GM12878 (cell line): Measurements from ENCODE around the gene ENOX1. TPM values are rescaled to one million over a fixed set of nuclear protein-coding genes. Genes with fewer than 3 reads are reported as not detected.

Source experiments
- ATAC-seq: fragments of 200-7000 bp; cut with Tn5 transposase; 3 replicates; pipeline ENCODE4 v1.9.1; 2020; ENCODE audit warnings: mild to moderate bottlenecking, moderate library complexity
- BruUV-seq: library from RNA; stranded (reverse); fragments of 400-500 nt; replicated peaks from 2 replicates; lab custom pipeline; 2021; lab: Mats Ljungman, UMichigan
- CTCF ChIA-PET: fragments of 300-600 bp; sonication (Branson Sonifier 250); formaldehyde crosslinking; extraction: SDS; loops from one replicate; lab custom pipeline; 2021; ENCODE audit warnings: inconsistent platforms; lab: Yijun Ruan, JAX
- POLR2A ChIA-PET: fragments of 350-600 bp; formaldehyde crosslinking; extraction: SDS; loops from one replicate; lab custom pipeline; 2021; ENCODE audit warnings: inconsistent platforms; lab: Charles Lee
- RAD21 ChIA-PET: fragments of 300-600 bp; sonication (Branson Sonifier 250); formaldehyde crosslinking; loops from one replicate; lab custom pipeline; 2023; ENCODE audit warnings: antibody characterized with exemption; ENCODE audit not compliant: unreplicated experiment; lab: Charles Lee
- SMC1A ChIA-PET: fragments of 300-600 bp; sonication (Branson Sonifier 250); formaldehyde crosslinking; loops from one replicate; lab custom pipeline; 2023; ENCODE audit not compliant: unreplicated experiment, uncharacterized antibody; lab: Charles Lee
- DNase-seq: peaks from one replicate; pipeline ENCODE4 v3.0.0-alpha.2; 2011; ENCODE audit warnings: low read depth, low spot score
- FAIRE-seq: peaks from 3 replicates; lab custom pipeline; 2011; peaks lifted over from hg19 to GRCh38; lab: Jason Lieb, UNC
- H2AFZ ChIP-seq: 2 replicates; pipeline ENCODE4 v1.6.0; 2011; ENCODE audit warnings: low read depth, low read length, control low read depth; ENCODE audit not compliant: control insufficient read depth
- H3K27ac ChIP-seq: 2 replicates; pipeline ENCODE4 v1.5.1; 2011; ENCODE audit warnings: control low read depth; ENCODE audit not compliant: control insufficient read depth, insufficient read depth
- H3K27me3 ChIP-seq, 2 experiments: replicated peaks in 1 of 2; 2 replicates each; pipeline versions ENCODE4 v1.6.0 to v1.6.1; 2011; ENCODE audit warnings: low read length in 1 of 2; ENCODE audit not compliant: control insufficient read depth in 2 of 2, insufficient read depth in 2 of 2
- H3K36me3 ChIP-seq, 2 experiments: 2 replicates each; pipeline ENCODE4 v1.5.1; 2011; ENCODE audit warnings: low read length in 1 of 2; ENCODE audit not compliant: control insufficient read depth in 2 of 2, insufficient read depth in 2 of 2
- H3K4me1 ChIP-seq: 2 replicates; pipeline ENCODE4 v1.6.1; 2011; ENCODE audit warnings: mild to moderate bottlenecking, low read length, moderate library complexity, mixed read lengths; ENCODE audit not compliant: control insufficient read depth, insufficient read depth
- H3K4me2 ChIP-seq: 2 replicates; pipeline ENCODE4 v1.6.0; 2011; ENCODE audit warnings: control low read depth; ENCODE audit not compliant: control insufficient read depth, insufficient read depth
- H3K4me3 ChIP-seq: fragments of 200-600 bp; sonication (generic); 2 replicates; pipeline ENCODE4 v1.5.1; 2016
- H3K79me2 ChIP-seq: 2 replicates; pipeline ENCODE4 v1.6.0; 2011; ENCODE audit warnings: low read length; ENCODE audit not compliant: control insufficient read depth, insufficient read depth
- H3K9ac ChIP-seq: 2 replicates; pipeline ENCODE4 v1.8.0; 2011; ENCODE audit warnings: low read length, control low read depth, mixed read lengths; ENCODE audit not compliant: control insufficient read depth, insufficient read depth
- H3K9me3 ChIP-seq: replicated peaks from 3 replicates; pipeline ENCODE4 v1.5.1; 2011; ENCODE audit warnings: mild to moderate bottlenecking, low read length; ENCODE audit not compliant: control insufficient read depth, insufficient read depth
- H4K20me1 ChIP-seq: 2 replicates; pipeline ENCODE4 v1.6.0; 2011; ENCODE audit not compliant: control insufficient read depth, insufficient read depth
- ASH2L ChIP-seq: fragments of 300-600, 200-600 bp; sonication (generic); IDR thresholded peaks from 2 replicates; pipeline ENCODE4 v1.6.1; 2017; ENCODE audit warnings: low read depth, mild to moderate bottlenecking, borderline replicate concordance
- ATF2 ChIP-seq: IDR thresholded peaks from 2 replicates; pipeline ENCODE4 v1.6.1; 2012; ENCODE audit warnings: low read length, inconsistent platforms
- CEBPB ChIP-seq, 2 experiments: fragments of 150-350 bp in 1 of 2; IDR thresholded peaks; 2 replicates each; pipeline ENCODE4 v1.6.1; 2012 to 2014; ENCODE audit warnings: low read depth in 2 of 2, low read length in 2 of 2, borderline replicate concordance in 1 of 2, inconsistent platforms in 1 of 2
- CHD1 ChIP-seq: IDR thresholded peaks from 2 replicates; pipeline ENCODE4 v1.6.1; 2012; ENCODE audit warnings: low read depth, low read length, improper control_type of control experiment
- CHD2 ChIP-seq: IDR thresholded peaks from 2 replicates; pipeline ENCODE4 v1.6.1; 2011; ENCODE audit warnings: low read depth, low read length, improper control_type of control experiment, borderline replicate concordance
- GABPA ChIP-seq: IDR thresholded peaks from 2 replicates; pipeline ENCODE4 v1.6.1; 2014; ENCODE audit warnings: antibody characterized with exemption, low read depth, mild to moderate bottlenecking, inconsistent platforms
- JUNB ChIP-seq: IDR thresholded peaks from 2 replicates; pipeline ENCODE4 v1.6.1; 2016; ENCODE audit warnings: antibody characterized with exemption, mild to moderate bottlenecking
- MAX ChIP-seq: IDR thresholded peaks from 2 replicates; pipeline ENCODE4 v1.6.1; 2012; ENCODE audit warnings: low read depth, low read length, improper control_type of control experiment
- NFIC ChIP-seq: IDR thresholded peaks from 2 replicates; pipeline ENCODE4 v1.6.1; 2012; ENCODE audit warnings: low read depth, mild to moderate bottlenecking, inconsistent platforms, low read length, moderate library complexity
- PKNOX1 ChIP-seq: fragments of 450-650 bp; IDR thresholded peaks from 2 replicates; pipeline ENCODE4 v1.6.1; 2016; ENCODE audit warnings: mild to moderate bottlenecking
- RFX5 ChIP-seq: IDR thresholded peaks from 2 replicates; pipeline ENCODE4 v1.6.1; 2011; ENCODE audit warnings: low read depth, low read length, improper control_type of control experiment
- TAF1 ChIP-seq: IDR thresholded peaks from 2 replicates; pipeline ENCODE4 v1.6.1; 2011; ENCODE audit warnings: mild to moderate bottlenecking, low read depth, low read length, borderline replicate concordance
- USF2 ChIP-seq: IDR thresholded peaks from 2 replicates; pipeline ENCODE4 v1.6.1; 2011; ENCODE audit warnings: low read depth, low read length, improper control_type of control experiment, borderline replicate concordance
- ZNF207 ChIP-seq: fragments of 450-650 bp; IDR thresholded peaks from 2 replicates; pipeline ENCODE4 v1.6.1; 2014; ENCODE audit warnings: antibody characterized with exemption, mild to moderate bottlenecking, borderline replicate concordance
- ZNF384 ChIP-seq: IDR thresholded peaks from 2 replicates; pipeline ENCODE4 v1.6.1; 2012; ENCODE audit warnings: low read depth, mild to moderate bottlenecking, low read length, improper control_type of control experiment, borderline replicate concordance
- WGBS: methylation state at CpG from one replicate; pipeline ENCODE4 v1.1.6; 2016; ENCODE audit warnings: low lambda C conversion rate; ENCODE audit not compliant: insufficient replicate concordance, insufficient coverage; ENCODE audit errors: missing lambda C conversion rate; 5-methylcytosine and 5-hydroxymethylcytosine counted together
- in situ Hi-C: fragments of 300-500 bp; cut with MboI; formaldehyde crosslinking; loops from 9 replicates; pipeline ENCODE4 v1.14.3; 2018; ENCODE audit warnings: mixed read lengths
- intact Hi-C: fragments of 100-400 bp; cut with micrococcal nuclease; formaldehyde crosslinking; loops from one replicate; pipeline ENCODE4 v1.14.2; 2022; ENCODE audit not compliant: unreplicated experiment
- polyA plus RNA-seq, 11 experiments: library from polyadenylated mRNA; depleted of rRNA in 4 of 11; unstranded in 6 of 11; stranded (reverse) in 5 of 11; fragments of >200 nt; fragmentation: Nextera tagmentation in 4 of 11; fragmentation: Illumina TruSeq in 1 of 11; extraction: Ambion mirVana in 4 of 11; extraction: Trizol in 1 of 11; gene quantifications; 1 replicate in 1 of 11; 2 replicates in 10 of 11; pipeline versions ENCODE4 v1.2.1 to v1.2.3, GENCODE V29; 2011 to 2016; ENCODE audit warnings: inconsistent platforms in 2 of 11, missing spikeins in 2 of 11, low read depth in 1 of 11
- total RNA-seq, 4 experiments: library from RNA; depleted of rRNA in 3 of 4; stranded (reverse); fragments of >200 nt in 3 of 4; fragmentation: Illumina TruSeq in 1 of 4; extraction: Trizol in 1 of 4; gene quantifications; 2 replicates each; pipeline versions ENCODE4 v1.2.1 to v1.2.3, GENCODE V29; 2013 to 2021
- TF ChIP-seq, protein P1 (sequence below): fragments of 450-650 bp; IDR thresholded peaks from 2 replicates; pipeline ENCODE4 v1.6.1; 2017; ENCODE audit warnings: mild to moderate bottlenecking

Gene ENOX1
- total and polyA plus RNA-seq, 10 of the 15 experiments (the other 5 are each of a cell fraction or from before 2014, with no cell fraction given): 0.11 to 0.26 (median 0.15) TPM

DNA sequence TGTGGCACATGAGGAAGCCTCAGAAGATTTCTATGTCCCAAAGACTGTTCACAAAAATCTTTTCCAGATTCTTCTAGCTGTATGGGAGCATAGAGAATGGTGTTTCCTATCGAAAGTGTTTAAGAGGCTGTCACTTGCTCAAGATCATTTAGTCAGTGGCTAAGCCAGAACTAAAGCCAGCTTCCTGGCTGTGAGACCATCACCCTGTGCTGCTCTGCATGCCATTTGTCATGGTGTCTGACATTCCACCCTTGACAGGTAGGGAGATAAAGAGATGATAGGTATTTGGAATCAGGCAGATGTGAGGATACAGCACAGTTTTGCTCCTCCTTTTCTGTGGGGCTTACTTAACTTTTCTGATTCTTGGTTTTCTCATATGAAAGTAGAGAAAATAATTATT is 586.0 kb downstream of the ENOX1 start (continued):
- TF ChIP-seq ZNF384 (no peak), USF2 (no peak), ATF2 (no peak), CHD1 (no peak), MAX (no peak), GABPA (no peak), JUNB (no peak), CHD2 (no peak)

DNA sequence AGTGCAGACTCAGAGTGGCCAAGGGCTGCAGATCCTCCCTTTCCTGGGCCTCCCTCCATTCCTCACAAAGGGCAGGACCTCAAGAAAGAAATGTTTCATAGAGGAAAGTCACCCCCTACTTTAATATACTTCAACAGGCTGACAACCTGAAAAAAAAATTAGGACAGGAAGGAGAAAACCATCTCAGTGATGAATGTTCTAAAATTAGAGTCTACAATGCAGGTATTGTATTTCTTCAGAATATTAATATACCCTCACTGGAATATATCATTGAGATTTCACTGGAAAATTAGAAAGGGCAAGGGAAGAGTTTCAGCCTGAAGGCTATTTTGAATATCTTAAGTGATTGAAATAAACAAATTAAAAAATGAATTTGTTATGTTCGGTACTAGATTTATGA is 586.5 kb downstream of the ENOX1 start:
- POLR2A ChIA-PET: no interaction called here
- TF ChIP-seq, protein P1, sequence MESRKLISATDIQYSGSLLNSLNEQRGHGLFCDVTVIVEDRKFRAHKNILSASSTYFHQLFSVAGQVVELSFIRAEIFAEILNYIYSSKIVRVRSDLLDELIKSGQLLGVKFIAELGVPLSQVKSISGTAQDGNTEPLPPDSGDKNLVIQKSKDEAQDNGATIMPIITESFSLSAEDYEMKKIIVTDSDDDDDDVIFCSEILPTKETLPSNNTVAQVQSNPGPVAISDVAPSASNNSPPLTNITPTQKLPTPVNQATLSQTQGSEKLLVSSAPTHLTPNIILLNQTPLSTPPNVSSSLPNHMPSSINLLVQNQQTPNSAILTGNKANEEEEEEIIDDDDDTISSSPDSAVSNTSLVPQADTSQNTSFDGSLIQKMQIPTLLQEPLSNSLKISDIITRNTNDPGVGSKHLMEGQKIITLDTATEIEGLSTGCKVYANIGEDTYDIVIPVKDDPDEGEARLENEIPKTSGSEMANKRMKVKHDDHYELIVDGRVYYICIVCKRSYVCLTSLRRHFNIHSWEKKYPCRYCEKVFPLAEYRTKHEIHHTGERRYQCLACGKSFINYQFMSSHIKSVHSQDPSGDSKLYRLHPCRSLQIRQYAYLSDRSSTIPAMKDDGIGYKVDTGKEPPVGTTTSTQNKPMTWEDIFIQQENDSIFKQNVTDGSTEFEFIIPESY: no peak
- TF ChIP-seq PKNOX1: no peak
- no peak for TF ChIP-seq RFX5
- no peak for TF ChIP-seq CEBPB (IDR thresholded peaks at IDR 0.05; ENCODE audit: borderline replicate concordance in 1 of 2, low read depth in 2 of 2, low read length in 2 of 2)
- TF ChIP-seq TAF1: no peak
- no peak for TF ChIP-seq NFIC
- no peak for TF ChIP-seq ASH2L
- no peak for TF ChIP-seq ZNF207

More for the DNA sequence above, 586.5 kb downstream of the ENOX1 start:
- no TSS peak for BruUV-seq
- ChIA-PET CTCF (no interaction called here), RAD21 (no interaction called here), SMC1A (no interaction called here)
- ATAC-seq (no peak), FAIRE-seq (no peak), DNase-seq (no peak)
- intact Hi-C loops: no loop called here
- H3K4me2 ChIP-seq: no peak overlapping the region
- no peaks in the 10 kb centered on the region for H4K20me1 ChIP-seq
- H3K79me2 ChIP-seq: no peaks in the 10 kb centered on the region
- no peaks in the 10 kb centered on the region for H3K4me1 ChIP-seq
- no peak overlapping the region for H3K27ac ChIP-seq
- no peak overlapping the region for H3K4me3 ChIP-seq
- H3K36me3 ChIP-seq: no peaks in the 10 kb centered on the region
- H2AFZ ChIP-seq: no peak overlapping the region
- H3K27me3 ChIP-seq: no peaks in the 10 kb centered on the region; a peak in 1 of 4 replicates
- no peaks in the 10 kb centered on the region; the same call in 2 of the 3 replicates for H3K9me3 ChIP-seq
- WGBS: 89% methylated on average over 1 of the region's 1 CpG
- in situ Hi-C loops: no loop called here
- H3K9ac ChIP-seq: no peak overlapping the region
